Retinal pigment epithelial cell (primary cell): ENCODE results near the gene GOLIM4.

Source experiments
- DNase-seq: peaks from one replicate; pipeline ENCODE4 v3.0.0-alpha.2; 2010; ENCODE audit warnings: low read depth
- H3K4me3 ChIP-seq: 2 replicates; pipeline ENCODE4 v1.5.1; 2011; ENCODE audit warnings: mild to moderate bottlenecking, low read length, control low read depth, moderate library complexity
- TF ChIP-seq, protein P1 (sequence below): conservative IDR thresholded peaks from 2 replicates; pipeline ENCODE4 v1.5.1; 2011; ENCODE audit warnings: low read depth, low read length, control low read depth, inconsistent platforms

The GOLIM4 gene

DNA sequence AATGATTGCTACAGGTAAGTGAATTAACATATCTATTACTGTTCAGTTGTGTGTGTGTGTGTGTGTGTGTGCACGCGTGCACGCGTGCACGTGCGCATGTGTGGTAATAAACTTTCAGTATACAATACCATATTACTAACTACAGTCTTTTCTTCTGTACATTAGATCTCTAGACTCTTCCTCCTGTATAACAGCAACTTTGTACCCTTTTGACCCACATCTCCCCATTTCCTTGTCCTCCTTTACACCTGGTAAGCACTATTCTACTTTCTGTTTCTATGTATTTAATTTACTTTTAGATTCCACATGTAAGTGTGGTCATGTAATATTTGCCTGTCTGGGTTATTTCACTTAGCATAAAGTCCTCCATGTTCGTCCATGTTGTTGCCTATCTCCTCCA, 29.1 kb upstream of the GOLIM4 start:
- TF ChIP-seq, protein P1, sequence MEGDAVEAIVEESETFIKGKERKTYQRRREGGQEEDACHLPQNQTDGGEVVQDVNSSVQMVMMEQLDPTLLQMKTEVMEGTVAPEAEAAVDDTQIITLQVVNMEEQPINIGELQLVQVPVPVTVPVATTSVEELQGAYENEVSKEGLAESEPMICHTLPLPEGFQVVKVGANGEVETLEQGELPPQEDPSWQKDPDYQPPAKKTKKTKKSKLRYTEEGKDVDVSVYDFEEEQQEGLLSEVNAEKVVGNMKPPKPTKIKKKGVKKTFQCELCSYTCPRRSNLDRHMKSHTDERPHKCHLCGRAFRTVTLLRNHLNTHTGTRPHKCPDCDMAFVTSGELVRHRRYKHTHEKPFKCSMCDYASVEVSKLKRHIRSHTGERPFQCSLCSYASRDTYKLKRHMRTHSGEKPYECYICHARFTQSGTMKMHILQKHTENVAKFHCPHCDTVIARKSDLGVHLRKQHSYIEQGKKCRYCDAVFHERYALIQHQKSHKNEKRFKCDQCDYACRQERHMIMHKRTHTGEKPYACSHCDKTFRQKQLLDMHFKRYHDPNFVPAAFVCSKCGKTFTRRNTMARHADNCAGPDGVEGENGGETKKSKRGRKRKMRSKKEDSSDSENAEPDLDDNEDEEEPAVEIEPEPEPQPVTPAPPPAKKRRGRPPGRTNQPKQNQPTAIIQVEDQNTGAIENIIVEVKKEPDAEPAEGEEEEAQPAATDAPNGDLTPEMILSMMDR, result no peak
- no peak for DNase-seq
- H3K4me3 ChIP-seq, result no peak overlapping the region

DNA sequence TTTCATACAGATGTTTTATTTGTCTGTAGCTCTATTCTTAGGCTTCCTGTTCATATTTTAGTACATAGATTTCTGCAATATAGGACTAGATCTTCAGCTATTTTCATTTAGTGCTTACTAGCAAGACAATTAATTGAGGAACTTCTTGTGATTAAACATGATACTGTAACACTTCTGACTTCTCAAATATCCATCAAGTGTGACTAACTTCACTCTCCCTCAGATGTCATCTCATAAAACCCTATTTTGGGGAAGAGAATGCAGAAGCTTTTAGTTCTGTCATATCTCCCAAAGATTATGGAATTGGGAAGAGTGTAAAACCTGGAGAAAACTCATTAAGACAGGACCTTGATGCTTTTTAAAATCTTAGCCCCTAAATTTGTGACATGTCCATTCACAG, 28.6 kb upstream of the GOLIM4 start:
- DNase-seq, result no peak
- TF ChIP-seq, protein P1, result no peak
- H3K4me3 ChIP-seq, result no peak overlapping the region

DNA sequence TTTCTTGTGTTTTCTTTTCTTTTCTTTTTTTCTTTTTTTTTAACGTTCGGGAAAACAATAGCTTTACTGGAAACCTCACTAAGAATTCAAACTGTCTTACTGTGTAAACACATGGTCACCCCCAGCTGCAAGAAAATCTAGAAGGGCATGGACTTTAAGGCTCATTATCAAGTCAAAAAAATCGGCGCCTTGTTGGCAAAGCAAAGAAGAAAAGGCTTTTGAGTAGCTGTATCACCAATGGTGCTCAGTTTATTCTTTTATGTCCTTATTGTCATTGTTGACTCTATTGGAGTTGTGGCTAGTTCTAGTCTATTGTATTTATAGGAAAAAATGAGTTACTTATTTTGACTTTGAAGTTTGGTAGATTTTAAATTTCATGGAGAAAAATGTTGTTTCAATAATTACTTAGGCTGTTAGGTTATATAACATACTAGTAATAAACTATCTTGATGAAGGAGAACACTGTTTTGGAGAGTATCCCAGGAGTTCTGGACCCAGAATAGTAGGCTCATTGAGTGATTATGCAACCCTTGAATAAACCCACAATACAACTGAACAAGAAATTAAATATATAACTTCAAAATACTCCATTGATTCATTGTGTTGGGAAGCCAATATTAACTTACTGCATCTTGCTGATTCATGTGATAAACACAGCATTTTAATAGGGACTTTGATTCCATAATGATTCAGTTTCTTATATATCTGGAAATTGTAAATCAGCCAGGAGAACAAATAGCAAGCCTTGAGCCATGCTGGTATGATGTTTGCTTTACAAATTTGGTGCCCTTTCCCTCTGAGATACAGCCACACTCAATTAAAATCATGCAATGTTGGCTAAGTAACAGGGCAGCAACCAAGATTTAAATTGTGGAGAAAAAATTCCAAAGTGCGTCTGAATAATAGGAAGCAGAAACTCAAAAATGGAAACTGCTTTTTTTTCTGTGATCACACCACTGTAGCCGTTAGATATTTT, 27.8 kb upstream of the GOLIM4 start:
- TF ChIP-seq, protein P1, result no peak
- H3K4me3 ChIP-seq, result no peak overlapping the region
- DNase-seq, result no peak

DNA sequence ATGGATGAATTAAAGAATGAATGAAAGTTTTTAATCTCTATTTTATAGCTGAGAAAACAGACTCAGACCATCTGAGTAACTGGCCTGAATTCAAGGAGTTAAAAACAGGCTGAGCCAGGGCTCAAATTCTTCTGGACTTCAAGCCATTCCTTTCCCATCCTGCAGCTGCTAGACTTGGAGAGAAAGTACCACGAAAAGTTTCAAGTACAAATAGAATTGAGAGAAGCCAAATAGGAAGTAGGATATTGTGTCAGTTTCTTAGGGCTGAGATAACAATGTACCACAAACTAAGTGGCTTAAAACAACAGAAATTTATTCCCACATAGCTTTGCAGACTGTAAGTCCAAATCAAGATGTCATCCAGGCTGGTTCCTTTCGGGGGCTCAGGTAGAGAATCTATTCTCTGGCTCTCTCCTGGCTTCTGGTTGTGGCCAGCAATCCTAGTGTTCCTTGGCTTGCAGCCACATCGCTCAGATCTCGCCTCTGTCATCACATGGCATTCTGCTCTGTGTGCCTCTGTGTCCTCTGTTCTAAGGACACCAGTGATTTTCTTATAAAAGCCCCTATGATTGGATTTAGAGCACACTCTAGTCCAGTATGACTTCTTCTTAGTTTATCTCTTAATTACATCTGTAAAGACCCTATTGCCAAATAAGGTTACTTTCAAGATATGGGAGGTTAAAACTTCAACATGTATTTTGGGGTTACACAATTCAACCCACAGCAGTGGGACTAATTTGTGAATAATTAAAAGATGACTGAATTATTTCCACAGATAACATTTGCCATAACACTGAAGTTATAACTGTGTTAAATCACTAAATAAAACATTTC, 25.7 kb upstream of the GOLIM4 start:
- TF ChIP-seq, protein P1, result no peak
- no peak for DNase-seq
- H3K4me3 ChIP-seq, result no peak overlapping the region

DNA sequence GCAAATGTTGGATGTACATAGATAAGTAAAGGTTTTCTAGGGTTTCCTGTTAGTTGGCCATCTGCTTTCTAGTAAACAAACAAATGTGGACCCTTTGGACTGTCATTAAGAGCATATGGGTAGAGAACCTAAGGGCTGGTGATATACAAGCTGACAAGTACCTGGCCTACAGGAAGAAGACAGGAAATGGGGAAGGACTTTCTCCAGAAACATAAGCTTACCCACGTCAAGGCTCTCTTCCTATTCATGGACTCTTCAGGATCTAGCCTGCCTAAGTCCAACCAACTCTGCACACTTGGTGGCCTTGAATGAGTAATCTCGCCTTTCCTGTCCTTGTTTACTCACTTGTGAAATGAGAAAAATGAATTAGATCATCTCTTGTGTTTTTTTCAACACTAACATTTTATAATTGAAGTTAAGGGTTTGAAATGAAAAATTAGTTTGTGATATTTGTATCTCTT, 22.2 kb upstream of the GOLIM4 start:
- no peak overlapping the region for H3K4me3 ChIP-seq
- TF ChIP-seq, protein P1, result no peak
- DNase-seq, result no peak

DNA sequence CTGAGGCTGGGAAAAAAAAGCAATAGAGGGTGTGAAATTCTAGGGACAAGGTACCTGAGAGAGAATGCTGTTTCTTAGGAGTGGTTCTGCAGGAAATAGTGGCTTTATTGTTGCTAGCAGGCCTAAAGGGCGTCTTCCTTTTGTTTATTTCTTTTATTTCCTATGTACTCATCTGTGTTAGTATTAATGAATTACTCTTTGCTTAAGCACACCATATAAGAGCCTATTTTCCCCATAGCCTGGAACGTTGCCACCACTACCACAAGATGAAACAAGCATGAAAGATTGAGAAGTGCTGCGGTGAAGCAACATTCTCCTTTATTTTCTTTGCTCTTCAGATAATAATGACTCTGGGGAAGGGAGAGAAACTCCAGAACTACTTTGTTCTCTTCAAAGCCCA, 21.3 kb upstream of the GOLIM4 start:
- no peak for DNase-seq
- TF ChIP-seq, protein P1, result no peak
- H3K4me3 ChIP-seq, result no peak overlapping the region
